ENCODE results near the gene DIPK1A.

Gene DIPK1A

GRCh38 chr1:92804721-92805201 lies 156.5 kb downstream of the DIPK1A start (continued):
- no peak for TF ChIP-seq PRDM10 (tag by site-specific recombination; IDR thresholded peaks at IDR 0.05)
- TF ChIP-seq ZNF692 (tag by site-specific recombination; IDR thresholded peaks at IDR 0.05) = no peak
- TF ChIP-seq ZNF623 (tag by site-specific recombination; IDR thresholded peaks at IDR 0.05) = no peak
- TF ChIP-seq GLIS2 (tag by site-specific recombination; IDR thresholded peaks at IDR 0.05) = no peak
- no peak for TF ChIP-seq ZNF121 (tag by site-specific recombination; IDR thresholded peaks at IDR 0.05)
- peak; percentile 55; the same call in 1 of the 2 replicates for TF ChIP-seq ZNF24 (tag by site-specific recombination; IDR thresholded peaks at IDR 0.05)
- TF ChIP-seq ZNF221 (tag by site-specific recombination; IDR thresholded peaks at IDR 0.05; ENCODE audit: borderline replicate concordance) = no peak
- TF ChIP-seq FEZF1 (tag by site-specific recombination; IDR thresholded peaks at IDR 0.05) = no peak
- no peak for TF ChIP-seq ZNF280D (tag by site-specific recombination; IDR thresholded peaks at IDR 0.05)
- TF ChIP-seq PRDM1 (tag by site-specific recombination; IDR thresholded peaks at IDR 0.05) = no peak
- TF ChIP-seq ZSCAN4 (tag by site-specific recombination; IDR thresholded peaks at IDR 0.05) = no peak
- TF ChIP-seq KLF9 (tag by site-specific recombination; IDR thresholded peaks at IDR 0.05; ENCODE audit: low read depth) = no peak
- 0 out of 2 replicates have a peak, but pooled peaks have one; percentile 18 for TF ChIP-seq ZSCAN30 (tag by site-specific recombination; IDR thresholded peaks at IDR 0.05)
- 0 out of 2 replicates have a peak, but pooled peaks have one; percentile 57 for TF ChIP-seq MYNN (tag by site-specific recombination; IDR thresholded peaks at IDR 0.05; ENCODE audit: borderline replicate concordance)
- no peak for TF ChIP-seq ZNF776 (tag by site-specific recombination; IDR thresholded peaks at IDR 0.05; ENCODE audit: borderline replicate concordance)
- TF ChIP-seq ZNF510 (tag by site-specific recombination; IDR thresholded peaks at IDR 0.05; ENCODE audit: insufficient replicate concordance) = no peak
- TF ChIP-seq SP2 (tag by site-specific recombination; IDR thresholded peaks at IDR 0.05) = no peak
- no peak for TF ChIP-seq GLIS1 (tag by site-specific recombination; IDR thresholded peaks at IDR 0.05)
- TF ChIP-seq ZNF280C (tag by site-specific recombination; IDR thresholded peaks at IDR 0.05) = no peak
- no peak for TF ChIP-seq ZNF626 (tag by site-specific recombination; IDR thresholded peaks at IDR 0.05)
- TF ChIP-seq ZNF391 (tag by site-specific recombination; IDR thresholded peaks at IDR 0.05; ENCODE audit: borderline replicate concordance, low read depth) = no peak
- TF ChIP-seq ZBTB48 (tag by site-specific recombination; IDR thresholded peaks at IDR 0.05) = no peak
- no peak for TF ChIP-seq ZNF138 (tag by site-specific recombination; IDR thresholded peaks at IDR 0.05; ENCODE audit: borderline replicate concordance)
- TF ChIP-seq OVOL3 (tag by site-specific recombination; IDR thresholded peaks at IDR 0.05) = no peak
- no peak for TF ChIP-seq ZNF10 (tag by site-specific recombination; IDR thresholded peaks at IDR 0.05)
- no peak for TF ChIP-seq ZNF37A (tag by site-specific recombination; IDR thresholded peaks at IDR 0.05)
- no peak for TF ChIP-seq ZNF660 (tag by site-specific recombination; IDR thresholded peaks at IDR 0.05)
- TF ChIP-seq ZNF555 (tag by site-specific recombination; conservative IDR thresholded peaks at IDR 0.05) = no peak
- TF ChIP-seq ZNF830 (tag by site-specific recombination; IDR thresholded peaks at IDR 0.05; ENCODE audit: low read depth) = no peak
- TF ChIP-seq ZNF366 (tag by site-specific recombination; conservative IDR thresholded peaks at IDR 0.05) = peak; percentile 75

Measured in HEK293 (cell line).